ENCODE data around the gene IKBIP.
"Not testable (repeated sequence)": the region's sequence is repeated elsewhere in the genome, so short reads cannot be mapped to it uniquely, and the experiment has no call there.

The IKBIP gene

DNA sequence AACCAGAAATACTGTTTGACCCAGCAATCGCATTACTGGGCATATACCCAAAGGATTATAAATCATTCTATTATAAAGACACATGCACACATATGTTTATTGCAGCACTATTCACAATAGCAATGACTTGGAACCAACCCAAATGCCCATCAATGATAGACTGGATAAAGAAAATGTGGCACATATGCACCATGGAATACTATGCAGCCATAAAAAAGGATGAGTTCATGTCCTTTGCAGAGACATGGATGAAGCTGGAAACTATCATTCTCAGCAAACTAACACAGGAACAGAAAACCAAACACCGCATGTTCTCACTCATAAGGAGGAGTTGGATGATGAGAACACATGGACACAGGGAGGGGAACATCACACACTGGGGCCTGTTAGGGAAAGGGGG, 67.8 kb downstream of the IKBIP start:
- DNase-seq (ENCODE audit: low read depth in 2 of 2) = not testable (repeated sequence)

GRCh38 chr12:98575013-98575412, 69.6 kb downstream of the IKBIP start:
- no peak for DNase-seq (ENCODE audit: low read depth in 2 of 2)

Data from stimulated activated CD8-positive, alpha-beta memory T cell treated with anti-CD3 and anti-CD28 coated beads, Interleukin-15, amount 100 ng/mL, for 4 hours (primary cell).